ENCODE measurements around the gene BZW1.
A peak's percentile ranks its signal among the peaks of the same experiment; 100 is the strongest.

BZW1 gene

GRCh38 chr2:200839513-200839912 lies 27.8 kb downstream of the BZW1 start:
- no peak for TF ChIP-seq ZNF274 (IDR thresholded peaks at IDR 0.05; ENCODE audit: low read depth, low read length)
- H3K4me3 ChIP-seq (ENCODE audit: low read length) = no peak overlapping the region

- H3K4me3 ChIP-seq (ENCODE audit: low read length) = no peak overlapping the region
- no peak for TF ChIP-seq ZNF274 (IDR thresholded peaks at IDR 0.05; ENCODE audit: low read depth, low read length)
These were observed 32.6 kb downstream of the BZW1 start for GRCh38 chr2:200843993-200844948.

GRCh38 chr2:200845194-200845593 lies 33.5 kb downstream of the BZW1 start:
- no peak for TF ChIP-seq ZNF274 (IDR thresholded peaks at IDR 0.05; ENCODE audit: low read depth, low read length)
- no peak overlapping the region for H3K4me3 ChIP-seq (ENCODE audit: low read length)

GRCh38 chr2:200845669-200846325 lies 34.1 kb downstream of the BZW1 start:
- H3K4me3 ChIP-seq (ENCODE audit: low read length) = no peak overlapping the region
- TF ChIP-seq ZNF274 (IDR thresholded peaks at IDR 0.05; ENCODE audit: low read depth, low read length) = no peak

- H3K4me3 ChIP-seq (ENCODE audit: low read length) = no peak overlapping the region
- TF ChIP-seq ZNF274 (IDR thresholded peaks at IDR 0.05; ENCODE audit: low read depth, low read length) = no peak
These were observed 35.6 kb downstream of the BZW1 start for GRCh38 chr2:200847269-200847668.

- no peak for TF ChIP-seq ZNF274 (IDR thresholded peaks at IDR 0.05; ENCODE audit: low read depth, low read length)
These were observed 36.2 kb downstream of the BZW1 start for GRCh38 chr2:200847939-200848338.

GRCh38 chr2:200850512-200851256 lies 39.0 kb downstream of the BZW1 start:
- no peak for TF ChIP-seq ZNF274 (IDR thresholded peaks at IDR 0.05; ENCODE audit: low read depth, low read length)
- H3K4me3 ChIP-seq (ENCODE audit: low read length) = no peak overlapping the region

More at GRCh38 chr2:200847939-200848338, 36.2 kb downstream of the BZW1 start:
- H3K4me3 ChIP-seq (ENCODE audit: low read length) = no peak overlapping the region

GRCh38 chr2:200851398-200852248 lies 39.9 kb downstream of the BZW1 start:
- no peak overlapping the region for H3K4me3 ChIP-seq (ENCODE audit: low read length)
- TF ChIP-seq ZNF274 (IDR thresholded peaks at IDR 0.05; ENCODE audit: low read depth, low read length) = no peak

GRCh38 chr2:200852605-200853004 lies 40.9 kb downstream of the BZW1 start:
- H3K4me3 ChIP-seq (ENCODE audit: low read length) = no peak overlapping the region
- TF ChIP-seq ZNF274 (IDR thresholded peaks at IDR 0.05; ENCODE audit: low read depth, low read length) = no peak

- no peak overlapping the region for H3K4me3 ChIP-seq (ENCODE audit: low read length)
- no peak for TF ChIP-seq ZNF274 (IDR thresholded peaks at IDR 0.05; ENCODE audit: low read depth, low read length)
These were observed 45.1 kb downstream of the BZW1 start for GRCh38 chr2:200856806-200857205.

GRCh38 chr2:200860092-200860795 lies 48.5 kb downstream of the BZW1 start:
- H3K4me3 ChIP-seq (ENCODE audit: low read length) = no peak overlapping the region; the same call in 1 of the 2 replicates
- TF ChIP-seq ZNF274 (IDR thresholded peaks at IDR 0.05; ENCODE audit: low read depth, low read length) = no peak

- peak overlapping the region; percentile 90 for H3K4me3 ChIP-seq (ENCODE audit: low read length)
- TF ChIP-seq ZNF274 (IDR thresholded peaks at IDR 0.05; ENCODE audit: low read depth, low read length) = no peak
These were observed 50.0 kb downstream of the BZW1 start for GRCh38 chr2:200861617-200862155.
